Measurements from ENCODE around the gene C3orf70.

DNA sequence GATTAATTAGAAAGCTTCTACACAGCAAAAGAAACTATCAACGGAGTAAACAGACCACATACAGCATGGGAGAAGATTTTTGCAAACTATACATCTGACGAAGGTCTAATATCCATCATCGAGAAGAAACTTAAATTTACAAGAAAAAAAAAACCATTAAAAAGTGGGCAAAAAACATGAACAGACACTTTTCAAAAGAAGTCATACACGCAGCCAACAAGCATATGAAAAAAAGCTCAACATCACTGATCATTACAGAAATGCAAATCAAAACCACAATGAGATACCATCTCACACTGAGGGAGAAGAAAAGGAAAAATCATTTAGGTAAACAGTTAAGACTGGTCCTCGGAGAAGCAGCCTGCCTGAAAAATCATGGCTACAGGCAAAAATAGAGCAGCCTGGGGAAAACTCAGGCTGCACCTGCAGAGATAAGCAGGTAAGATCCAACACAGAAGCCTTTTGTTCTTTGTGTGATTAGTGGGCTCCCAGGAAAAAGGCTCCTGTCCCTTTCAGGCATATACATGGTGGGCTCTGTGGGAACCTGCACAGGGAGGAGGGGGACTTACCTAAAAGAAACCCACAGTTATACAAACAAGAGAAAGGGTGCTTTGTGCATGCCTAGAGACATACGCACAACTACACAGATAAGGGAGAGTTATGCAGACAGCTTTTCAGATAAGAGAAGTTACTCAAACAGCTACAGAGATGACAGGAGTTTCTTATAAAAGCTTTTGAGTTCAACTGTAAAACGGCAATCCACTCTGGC is 49.3 kb downstream of the C3orf70 start:
- TF ChIP-seq CTCF (IDR thresholded peaks at IDR 0.05; ENCODE audit: insufficient read depth, low read length) = no peak
- no peak for TF ChIP-seq GABPA (IDR thresholded peaks at IDR 0.05; ENCODE audit: low read depth)
